Mesothelial cell of epicardium (in vitro differentiated cells): ENCODE data around the gene NAALADL2. TPM values are rescaled to one million over a fixed set of nuclear protein-coding genes. Genes with fewer than 3 reads are reported as not detected.

Experiments used
- DNase-seq, 2 experiments: peaks; one replicate each; pipeline ENCODE4 v3.0.0; 2021; ENCODE audit warnings: low spot score in 2 of 2; ENCODE audit not compliant: unreplicated experiment in 2 of 2
- H3K27ac Mint-ChIP-seq: 2 replicates; pipeline ENCODE4 v1.8.0; 2021; ENCODE audit warnings: mixed read lengths
- H3K27me3 Mint-ChIP-seq: 2 replicates; pipeline ENCODE4 v1.8.0; 2021; ENCODE audit warnings: low read depth, mixed read lengths
- H3K36me3 Mint-ChIP-seq: 2 replicates; pipeline ENCODE4 v1.8.0; 2021; ENCODE audit warnings: mixed read lengths
- H3K4me1 Mint-ChIP-seq: 2 replicates; pipeline ENCODE4 v1.8.0; 2021; ENCODE audit warnings: mixed read lengths
- H3K4me3 Mint-ChIP-seq: 2 replicates; pipeline ENCODE4 v1.8.0; 2021; ENCODE audit warnings: mild to moderate bottlenecking, moderate library complexity, mixed read lengths
- H3K9me3 Mint-ChIP-seq: 2 replicates; pipeline ENCODE4 v1.8.0; 2021; ENCODE audit warnings: mixed read lengths
- CTCF ChIP-seq: fragments of 200-600 bp; sonication (generic); IDR thresholded peaks from one replicate; pipeline ENCODE4 v1.5.0; 2021; ENCODE audit warnings: antibody characterized with exemption; ENCODE audit not compliant: unreplicated experiment
- total RNA-seq: library from RNA; stranded (reverse); gene quantifications from 3 replicates; pipeline ENCODE4 v1.2.1, GENCODE V29; 2021

NAALADL2 gene
- total RNA-seq, 1 donor from 2014 or later: 27.9 TPM

- H3K4me3 Mint-ChIP-seq: no peak overlapping the region
- no peak for TF ChIP-seq CTCF
- H3K9me3 Mint-ChIP-seq: no peaks in the 10 kb centered on the region
- no peaks in the 10 kb centered on the region for H3K4me1 Mint-ChIP-seq
- H3K27me3 Mint-ChIP-seq: no peaks in the 10 kb centered on the region
- H3K27ac Mint-ChIP-seq: no peak overlapping the region
- no peak for DNase-seq
- peaks cover 3% of the 10 kb centered on the region for H3K36me3 Mint-ChIP-seq
Observed at GRCh38 chr3:175728566-175728965, 869.4 kb downstream of the NAALADL2 start.

GRCh38 chr3:175729466-175729865 lies 870.3 kb downstream of the NAALADL2 start:
- Mint-ChIP-seq H3K36me3 (peaks cover 3% of the 10 kb centered on the region), H3K4me1 (no peaks in the 10 kb centered on the region)
- DNase-seq: no peak

GRCh38 chr3:175731543-175731942 lies 872.4 kb downstream of the NAALADL2 start:
- Mint-ChIP-seq H3K4me1 (no peaks in the 10 kb centered on the region), H3K27ac (no peak overlapping the region), H3K4me3 (no peak overlapping the region), H3K27me3 (no peaks in the 10 kb centered on the region), H3K9me3 (peaks cover 8% of the 10 kb centered on the region), H3K36me3 (peaks cover 10% of the 10 kb centered on the region)
- TF ChIP-seq CTCF: no peak
- DNase-seq: no peak

More at GRCh38 chr3:175729466-175729865, 870.3 kb downstream of the NAALADL2 start:
- no peak overlapping the region for H3K27ac Mint-ChIP-seq
- no peak overlapping the region for H3K4me3 Mint-ChIP-seq
- H3K9me3 Mint-ChIP-seq: no peaks in the 10 kb centered on the region
- no peak for TF ChIP-seq CTCF
- H3K27me3 Mint-ChIP-seq: no peaks in the 10 kb centered on the region

GRCh38 chr3:175732017-175732416 lies 872.9 kb downstream of the NAALADL2 start:
- Mint-ChIP-seq H3K27ac (no peak overlapping the region), H3K9me3 (peaks cover 8% of the 10 kb centered on the region), H3K27me3 (no peaks in the 10 kb centered on the region), H3K4me1 (no peaks in the 10 kb centered on the region), H3K4me3 (no peak overlapping the region), H3K36me3 (peaks cover 10% of the 10 kb centered on the region)
- no peak for DNase-seq
- no peak for TF ChIP-seq CTCF

- Mint-ChIP-seq H3K4me3 (no peak overlapping the region), H3K4me1 (peaks cover 3% of the 10 kb centered on the region), H3K9me3 (peaks cover 8% of the 10 kb centered on the region), H3K36me3 (peaks cover 10% of the 10 kb centered on the region), H3K27me3 (no peaks in the 10 kb centered on the region), H3K27ac (no peak overlapping the region)
- TF ChIP-seq CTCF: no peak
- DNase-seq: no peak
Observed at GRCh38 chr3:175735866-175736265, 876.7 kb downstream of the NAALADL2 start.
